K562 (cell line): ENCODE data around the gene C1orf116. TPM values are rescaled to one million over a fixed set of nuclear protein-coding genes. Genes with fewer than 3 reads are reported as not detected.

Source experiments
- ARID1B ChIP-seq: fragments of 450-650 bp; IDR thresholded peaks from 2 replicates; pipeline ENCODE4 v1.6.1; 2016; ENCODE audit warnings: antibody characterized with exemption, mild to moderate bottlenecking, inconsistent platforms
- ATF6 ChIP-seq: sonication (generic); formaldehyde crosslinking; IDR thresholded peaks from 2 replicates; pipeline ENCODE4 v1.4.0; 2020; ENCODE audit warnings: mild to moderate bottlenecking, missing genetic modification reagents
- BHLHE40 ChIP-seq: IDR thresholded peaks from 2 replicates; pipeline ENCODE4 v1.6.1; 2011; ENCODE audit warnings: low read length, improper control_type of control experiment
- FOS ChIP-seq: IDR thresholded peaks from 3 replicates; pipeline ENCODE4 v1.6.1; 2011; ENCODE audit not compliant: insufficient read length; ENCODE audit errors: extremely low read depth
- GATA2 ChIP-seq: sonication (generic); formaldehyde crosslinking; IDR thresholded peaks from 2 replicates; pipeline ENCODE4 v1.4.0; 2020; ENCODE audit warnings: mild to moderate bottlenecking, missing genetic modification reagents
- JUND ChIP-seq, 2 experiments: IDR thresholded peaks; 2 replicates in 1 of 2; 3 replicates in 1 of 2; pipeline ENCODE4 v1.6.1; 2011; ENCODE audit warnings: borderline replicate concordance in 2 of 2, low read depth in 2 of 2, low read length in 2 of 2, improper control_type of control experiment in 1 of 2, missing biosample characterization in 1 of 2, missing genetic modification characterization in 1 of 2, missing genetic modification reagents in 1 of 2
- L3MBTL2 ChIP-seq: fragments of 450-650 bp; IDR thresholded peaks from 2 replicates; pipeline ENCODE4 v1.6.1; 2016; ENCODE audit warnings: mild to moderate bottlenecking, moderate library complexity
- MAX ChIP-seq: sonication (generic); formaldehyde crosslinking; IDR thresholded peaks from 2 replicates; pipeline ENCODE4 v1.9.0; 2022; ENCODE audit warnings: mild to moderate bottlenecking, missing genetic modification reagents
- MTA3 ChIP-seq: fragments of 450-650 bp; formaldehyde crosslinking; IDR thresholded peaks from 2 replicates; pipeline ENCODE4 v1.6.1; 2017; ENCODE audit warnings: mild to moderate bottlenecking, borderline replicate concordance
- NCOA4 ChIP-seq: fragments of 450-650 bp; IDR thresholded peaks from 2 replicates; pipeline ENCODE4 v1.6.1; 2018; ENCODE audit warnings: mild to moderate bottlenecking; ENCODE audit not compliant: partially characterized antibody
- PBX2 ChIP-seq, 2 experiments: IDR thresholded peaks in 1 of 2; conservative IDR thresholded peaks in 1 of 2; 2 replicates each; pipeline ENCODE4 v1.6.1; 2016; ENCODE audit warnings: low read depth in 2 of 2, mild to moderate bottlenecking in 1 of 2, missing compliant biosample characterization in 1 of 2, missing genetic modification characterization in 1 of 2, moderate library complexity in 1 of 2
- RNF2 ChIP-seq: sonication (generic); IDR thresholded peaks from 2 replicates; pipeline ENCODE4 v1.6.1; 2016
- SETDB1 ChIP-seq: IDR thresholded peaks from one replicate; pipeline ENCODE4 v1.6.1; 2012; ENCODE audit warnings: low read length, control low read depth, inconsistent platforms
- TEAD2 ChIP-seq: fragments of 450-650 bp; IDR thresholded peaks from 2 replicates; pipeline ENCODE4 v1.6.1; 2016; ENCODE audit warnings: missing genetic modification characterization, control low read depth, missing compliant biosample characterization
- ZBTB12 ChIP-seq: fragments of 250-450 bp; sonication (Bioruptor Pico); IDR thresholded peaks from 2 replicates; pipeline ENCODE4 v1.4.0; 2020
- ZKSCAN1 ChIP-seq: fragments of 150-350 bp; IDR thresholded peaks from 2 replicates; pipeline ENCODE4 v1.6.1; 2016; ENCODE audit warnings: low read depth, low read length
- ZNF274 ChIP-seq: IDR thresholded peaks from 2 replicates; pipeline ENCODE4 v1.6.1; 2011; ENCODE audit warnings: low read depth, mild to moderate bottlenecking, low read length, moderate library complexity, borderline replicate concordance
- ZNF316 ChIP-seq: fragments of 450-650 bp; IDR thresholded peaks from 2 replicates; pipeline ENCODE4 v1.6.1; 2016
- ZNF695 ChIP-seq: fragments of 450-650 bp; formaldehyde crosslinking; IDR thresholded peaks from 2 replicates; pipeline ENCODE4 v1.4.0; 2020; ENCODE audit warnings: mild to moderate bottlenecking, moderate library complexity
- ZNF766 ChIP-seq: fragments of 200-800 bp; sonication (Bioruptor generic); conservative IDR thresholded peaks from 2 replicates; pipeline ENCODE4 v1.6.1; 2016; ENCODE audit warnings: missing genetic modification characterization, missing compliant biosample characterization
- polyA plus RNA-seq, 8 experiments: library from polyadenylated mRNA; depleted of rRNA in 4 of 8; stranded (reverse) in 5 of 8; unstranded in 3 of 8; fragments of >200 nt; fragmentation: Nextera tagmentation in 2 of 8; fragmentation: Illumina TruSeq in 1 of 8; extraction: Ambion mirVana in 2 of 8; extraction: Trizol in 1 of 8; gene quantifications; 2 replicates each; pipeline versions ENCODE4 v1.2.1 to v1.2.3, GENCODE V29; 2011 to 2014; ENCODE audit warnings: inconsistent platforms in 1 of 8, missing spikeins in 1 of 8
- total RNA-seq, 7 experiments: library from RNA; depleted of rRNA in 6 of 7; stranded (reverse); fragments of >200 nt in 6 of 7; fragmentation: Illumina TruSeq in 2 of 7; extraction: Trizol in 2 of 7; gene quantifications; 2 replicates each; pipeline versions ENCODE4 v1.2.1 to v1.2.3, GENCODE V29; 2011 to 2021; ENCODE audit warnings: low replicate concordance in 1 of 7

C1orf116 gene
- total and polyA plus RNA-seq, 9 of the 15 experiments (the other 6 are each of a cell fraction or from before 2014, with no cell fraction given) = 0.62 to 3.0 (median 0.95) TPM

GRCh38 chr1:207034208-207034607 lies 1.7 kb upstream of the C1orf116 start (continued):
- TF ChIP-seq ZKSCAN1 (no peak), NCOA4 (no peak), ZNF316 (no peak), RNF2 (no peak), MTA3 (peak; percentile 91), MAX (CRISPR knock-in tag) (no peak), PBX2 (CRISPR knock-in tag; IDR thresholded peaks at IDR 0.05; ENCODE audit: low read depth) (no peak), PBX2 (tag; conservative IDR thresholded peaks at IDR 0.05; ENCODE audit: low read depth) (peak; percentile 37; the same call in 1 of the 2 replicates), ZNF695 (CRISPR knock-in tag) (no peak), SETDB1 (no peak), ARID1B (no peak), L3MBTL2 (no peak), JUND (IDR thresholded peaks at IDR 0.05; ENCODE audit: borderline replicate concordance, low read depth, low read length) (peak; percentile 83), JUND (tag; IDR thresholded peaks at IDR 0.05; ENCODE audit: borderline replicate concordance, low read depth, low read length) (peak; percentile 86), ZNF766 (CRISPR knock-in tag) (no peak), ATF6 (no peak), GATA2 (CRISPR knock-in tag) (no peak), ZBTB12 (CRISPR knock-in tag) (peak; percentile 63), TEAD2 (no peak), ZNF274 (no peak), FOS (no peak), BHLHE40 (no peak)
